ENCODE measurements around the gene PGM2L1. TPM values are rescaled to one million over a fixed set of nuclear protein-coding genes. Genes with fewer than 3 reads are reported as not detected.

The PGM2L1 gene
- total RNA-seq, 4 donors from 2014 or later: 2.4 to 9.3 (median 6.2) TPM

DNA sequence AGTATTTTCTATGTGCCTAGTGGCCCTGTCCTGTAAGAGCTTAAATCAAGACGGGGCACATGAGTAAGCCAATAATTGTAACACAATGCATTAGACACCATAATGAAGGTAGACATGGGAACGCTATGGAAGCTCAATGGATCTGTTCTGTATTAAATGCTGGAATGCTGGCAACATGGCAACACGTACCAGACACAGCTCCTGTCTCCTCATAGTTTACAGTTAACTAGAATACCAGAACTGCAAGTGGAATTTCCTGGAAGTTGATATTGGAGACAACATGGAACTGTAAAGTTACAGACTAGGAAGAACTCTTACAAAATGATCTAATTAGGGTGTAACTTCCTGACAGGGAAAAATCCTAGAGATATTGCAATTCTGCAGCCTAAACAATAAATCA is 99.2 kb downstream of the PGM2L1 start:
- 66 to 78% methylated on average over 3 of the region's 3 CpGs for WGBS, 2 donors
- TF ChIP-seq POLR2A (IDR thresholded peaks at IDR 0.05): no peak
- TF ChIP-seq CTCF (IDR thresholded peaks at IDR 0.05): no peak
- TF ChIP-seq EP300 (IDR thresholded peaks at IDR 0.05): no peak
- Histone ChIP-seq H3K9me3 (no peaks in the 10 kb centered on the region), H3K4me3 (no peak overlapping the region), H3K36me3 (no peaks in the 10 kb centered on the region), H3K4me1 (no peaks in the 10 kb centered on the region), H3K27me3 (no peaks in the 10 kb centered on the region), H3K27ac (no peak overlapping the region)
- no peak for DNase-seq (ENCODE audit: low spot score in 2 of 2)

GRCh38 chr11:74297484-74297883 is 100.7 kb downstream of the PGM2L1 start:
- 86 to 89% methylated on average over 1 of the region's 1 CpG for WGBS, 2 donors
- H3K9me3 ChIP-seq: no peaks in the 10 kb centered on the region
- H3K27me3 ChIP-seq: no peaks in the 10 kb centered on the region
- no peaks in the 10 kb centered on the region for H3K4me1 ChIP-seq
- no peak overlapping the region for H3K27ac ChIP-seq
- TF ChIP-seq CTCF (IDR thresholded peaks at IDR 0.05) (no peak), EP300 (IDR thresholded peaks at IDR 0.05) (no peak), POLR2A (IDR thresholded peaks at IDR 0.05) (no peak)
- H3K36me3 ChIP-seq: no peaks in the 10 kb centered on the region
- H3K4me3 ChIP-seq: no peak overlapping the region
- no peak for DNase-seq (ENCODE audit: low spot score in 2 of 2)

DNA sequence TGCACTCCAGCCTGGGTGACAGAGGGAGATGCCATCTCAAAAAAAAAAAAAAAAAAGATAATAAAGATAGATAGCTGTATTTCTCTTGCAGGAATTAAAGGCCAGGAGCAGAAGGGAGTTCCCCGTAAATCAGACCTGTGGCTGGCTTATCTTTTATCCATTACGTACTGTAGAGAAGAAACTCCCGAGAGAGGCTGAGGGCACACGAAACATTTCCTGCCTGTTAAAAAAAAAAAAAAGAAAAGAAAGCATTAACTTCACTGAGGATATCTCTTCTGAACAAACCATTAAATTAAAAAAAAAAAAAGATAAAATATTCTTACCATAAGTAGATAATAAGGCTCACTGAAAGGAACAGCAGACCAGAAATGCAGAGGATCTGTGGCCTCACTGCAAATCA is 109.3 kb downstream of the PGM2L1 start:
- DNase-seq (ENCODE audit: low spot score in 2 of 2): no peak
- no peaks in the 10 kb centered on the region for H3K9me3 ChIP-seq
- peaks cover 0 to 3% (median 0%) of the 10 kb centered on the region in 4 donors for H3K4me1 ChIP-seq
- H3K4me3 ChIP-seq: no peak overlapping the region
- H3K27me3 ChIP-seq: no peaks in the 10 kb centered on the region
- TF ChIP-seq CTCF (IDR thresholded peaks at IDR 0.05): no peak
- no peak for TF ChIP-seq EP300 (IDR thresholded peaks at IDR 0.05)
- TF ChIP-seq POLR2A (IDR thresholded peaks at IDR 0.05): no peak
- WGBS, 2 donors: 59% methylated on average over 4 of the region's 4 CpGs
- H3K27ac ChIP-seq: no peak overlapping the region
- H3K36me3 ChIP-seq: no peaks in the 10 kb centered on the region

GRCh38 chr11:74288161-74288560 is 110.1 kb downstream of the PGM2L1 start:
- no peaks in the 10 kb centered on the region for H3K9me3 ChIP-seq
- H3K4me1 ChIP-seq: peaks cover 0 to 3% (median 0%) of the 10 kb centered on the region in 4 donors
- no peak for DNase-seq (ENCODE audit: low spot score in 2 of 2)
- TF ChIP-seq CTCF (IDR thresholded peaks at IDR 0.05) (no peak), EP300 (IDR thresholded peaks at IDR 0.05) (no peak), POLR2A (IDR thresholded peaks at IDR 0.05) (no peak)
- H3K4me3 ChIP-seq: no peak overlapping the region
- no peaks in the 10 kb centered on the region for H3K36me3 ChIP-seq
- no peak overlapping the region for H3K27ac ChIP-seq
- 27 to 37% methylated on average over 1 of the region's 1 CpG for WGBS, 2 donors
- H3K27me3 ChIP-seq: no peaks in the 10 kb centered on the region

GRCh38 chr11:74284466-74284865 is 113.8 kb downstream of the PGM2L1 start:
- WGBS, 2 donors: 68 to 69% methylated on average over 2 of the region's 2 CpGs
- H3K4me1 ChIP-seq: peaks cover 0 to 3% (median 0%) of the 10 kb centered on the region in 4 donors
- DNase-seq (ENCODE audit: low spot score in 2 of 2): no peak
- TF ChIP-seq CTCF (IDR thresholded peaks at IDR 0.05) (no peak), POLR2A (IDR thresholded peaks at IDR 0.05) (no peak), EP300 (IDR thresholded peaks at IDR 0.05) (no peak)
- no peaks in the 10 kb centered on the region for H3K27me3 ChIP-seq
- H3K4me3 ChIP-seq: no peak overlapping the region
- no peak overlapping the region for H3K27ac ChIP-seq
- H3K9me3 ChIP-seq: no peaks in the 10 kb centered on the region
- H3K36me3 ChIP-seq: no peaks in the 10 kb centered on the region
